Hematopoietic multipotent progenitor cell (in vitro differentiated cells): ENCODE data around the gene PDIK1L. TPM values are rescaled to one million over a fixed set of nuclear protein-coding genes. Genes with fewer than 3 reads are reported as not detected.

Experiments used
- DNase-seq, 3 donors: peaks; one replicate each; pipeline ENCODE4 v3.0.0-alpha.2; 2011 to 2015; ENCODE audit warnings: low read depth in 2 of 3, low spot score in 2 of 3
- total RNA-seq: library from RNA; depleted of rRNA; stranded (reverse); fragments of >200 nt; gene quantifications from one replicate; pipeline ENCODE4 v1.2.3, GENCODE V29; 2012

The PDIK1L gene
- total RNA-seq, 1 donor = 8.6 TPM

GRCh38 chr1:26153966-26154532 is 42.4 kb downstream of the PDIK1L start:
- no peak for DNase-seq

- DNase-seq = no peak
Observed at GRCh38 chr1:26154750-26155149, 43.1 kb downstream of the PDIK1L start.

- no peak for DNase-seq
Observed at GRCh38 chr1:26155370-26156284, 44.0 kb downstream of the PDIK1L start.

GRCh38 chr1:26156285-26157038 is 44.8 kb downstream of the PDIK1L start:
- DNase-seq = peak in 1 of 3 donors; percentile 66

GRCh38 chr1:26158271-26158907 is 46.8 kb downstream of the PDIK1L start:
- no peak for DNase-seq

GRCh38 chr1:26158908-26159742 is 47.5 kb downstream of the PDIK1L start, which contains the start of gene FAM110D:
FAM110D (plus strand) TSS chr1:26159079; CDS start chr1:26161292, 2,213 bp downstream.
- DNase-seq = no peak

GRCh38 chr1:26159743-26160039 is 48.1 kb downstream of the PDIK1L start:
- no peak for DNase-seq

- DNase-seq = no peak
Observed at GRCh38 chr1:26160527-26161414, 49.1 kb downstream of the PDIK1L start.

- peak in 1 of 3 donors; percentile 57 for DNase-seq
Observed at GRCh38 chr1:26161415-26162219, 50.0 kb downstream of the PDIK1L start.

- DNase-seq = no peak
Observed at GRCh38 chr1:26162220-26162709, 50.6 kb downstream of the PDIK1L start.

GRCh38 chr1:26163684-26164035 is 52.0 kb downstream of the PDIK1L start:
- DNase-seq = no peak

- DNase-seq = peak in 1 of 3 donors; percentile 54
Observed at GRCh38 chr1:26164036-26164860, 52.6 kb downstream of the PDIK1L start.

GRCh38 chr1:26164861-26165842 is 53.5 kb downstream of the PDIK1L start:
- DNase-seq = no peak

GRCh38 chr1:26166719-26167281 is 55.2 kb downstream of the PDIK1L start:
- DNase-seq = no peak

- no peak for DNase-seq
Observed at GRCh38 chr1:26168410-26169197, 57.0 kb downstream of the PDIK1L start, which contains the start of gene C1orf232. C1orf232 (minus strand) TSS chr1:26168963; CDS start chr1:26168499, 464 bp downstream.
